NB4 (cell line): Measurements from ENCODE around the gene TEAD1.

Source experiments
- POLR2A ChIP-seq: IDR thresholded peaks from 2 replicates; pipeline ENCODE4 v1.6.1; 2011; ENCODE audit warnings: mild to moderate bottlenecking; ENCODE audit not compliant: insufficient read length; ENCODE audit errors: extremely low read depth
- TF ChIP-seq, protein P1 (sequence below): IDR thresholded peaks from one replicate; pipeline ENCODE4 v1.5.1; 2012; ENCODE audit warnings: low read depth, low read length
- TF ChIP-seq, protein P2 (sequence below): IDR thresholded peaks from 2 replicates; pipeline ENCODE4 v1.6.1; 2011; ENCODE audit warnings: low read depth, low read length

- TF ChIP-seq, protein P1, sequence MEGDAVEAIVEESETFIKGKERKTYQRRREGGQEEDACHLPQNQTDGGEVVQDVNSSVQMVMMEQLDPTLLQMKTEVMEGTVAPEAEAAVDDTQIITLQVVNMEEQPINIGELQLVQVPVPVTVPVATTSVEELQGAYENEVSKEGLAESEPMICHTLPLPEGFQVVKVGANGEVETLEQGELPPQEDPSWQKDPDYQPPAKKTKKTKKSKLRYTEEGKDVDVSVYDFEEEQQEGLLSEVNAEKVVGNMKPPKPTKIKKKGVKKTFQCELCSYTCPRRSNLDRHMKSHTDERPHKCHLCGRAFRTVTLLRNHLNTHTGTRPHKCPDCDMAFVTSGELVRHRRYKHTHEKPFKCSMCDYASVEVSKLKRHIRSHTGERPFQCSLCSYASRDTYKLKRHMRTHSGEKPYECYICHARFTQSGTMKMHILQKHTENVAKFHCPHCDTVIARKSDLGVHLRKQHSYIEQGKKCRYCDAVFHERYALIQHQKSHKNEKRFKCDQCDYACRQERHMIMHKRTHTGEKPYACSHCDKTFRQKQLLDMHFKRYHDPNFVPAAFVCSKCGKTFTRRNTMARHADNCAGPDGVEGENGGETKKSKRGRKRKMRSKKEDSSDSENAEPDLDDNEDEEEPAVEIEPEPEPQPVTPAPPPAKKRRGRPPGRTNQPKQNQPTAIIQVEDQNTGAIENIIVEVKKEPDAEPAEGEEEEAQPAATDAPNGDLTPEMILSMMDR: no peak
- TF ChIP-seq POLR2A: no peak
- TF ChIP-seq, protein P2, sequence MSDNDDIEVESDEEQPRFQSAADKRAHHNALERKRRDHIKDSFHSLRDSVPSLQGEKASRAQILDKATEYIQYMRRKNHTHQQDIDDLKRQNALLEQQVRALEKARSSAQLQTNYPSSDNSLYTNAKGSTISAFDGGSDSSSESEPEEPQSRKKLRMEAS: no peak
Observed at GRCh38 chr11:12990162-12990480, 315.9 kb downstream of the TEAD1 start.
